ENCODE data around the gene WHRN.

The WHRN gene

GRCh38 chr9:114446672-114447450 is 58.4 kb downstream of the WHRN start:
- H3K4me1 Mint-ChIP-seq (ENCODE audit: low read depth): peaks cover 3% of the 10 kb centered on the region
- H3K36me3 Mint-ChIP-seq (ENCODE audit: low read depth): no peaks in the 10 kb centered on the region
- H3K27me3 Mint-ChIP-seq (ENCODE audit: low read depth): peaks cover 7% of the 10 kb centered on the region
- no peak overlapping the region for H3K27ac Mint-ChIP-seq
- H3K4me3 Mint-ChIP-seq: no peak overlapping the region
- no peaks in the 10 kb centered on the region for H3K9me3 Mint-ChIP-seq

DNA sequence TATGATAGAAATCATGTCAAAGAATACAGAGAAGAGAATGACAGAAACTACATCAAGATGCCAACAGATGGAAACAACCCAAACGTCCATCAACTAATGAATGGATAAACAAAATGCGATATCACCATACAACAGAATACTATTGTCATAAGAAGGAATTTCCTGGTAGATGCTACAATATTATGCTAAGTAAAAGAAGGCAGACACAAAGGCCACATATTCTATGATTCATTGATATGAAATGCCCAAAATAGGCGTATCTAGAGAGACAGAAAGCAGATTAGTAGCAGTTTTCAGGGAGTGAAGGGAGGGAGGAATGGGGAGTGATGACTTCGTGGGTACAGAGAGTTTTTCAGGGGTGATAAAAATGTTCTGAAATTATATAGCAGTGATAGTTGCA is 59.2 kb downstream of the WHRN start:
- no peaks in the 10 kb centered on the region for H3K9me3 Mint-ChIP-seq
- H3K36me3 Mint-ChIP-seq (ENCODE audit: low read depth): no peaks in the 10 kb centered on the region

GRCh38 chr9:114445616-114446015 is 59.7 kb downstream of the WHRN start:
- H3K27me3 Mint-ChIP-seq (ENCODE audit: low read depth): peaks cover 7% of the 10 kb centered on the region
- peaks cover 3% of the 10 kb centered on the region for H3K4me1 Mint-ChIP-seq (ENCODE audit: low read depth)
- no peaks in the 10 kb centered on the region for H3K9me3 Mint-ChIP-seq
- H3K27ac Mint-ChIP-seq: no peak overlapping the region
- H3K36me3 Mint-ChIP-seq (ENCODE audit: low read depth): no peaks in the 10 kb centered on the region
- no peak overlapping the region for H3K4me3 Mint-ChIP-seq

More for the DNA sequence above, 59.2 kb downstream of the WHRN start:
- Mint-ChIP-seq H3K27ac (no peak overlapping the region), H3K27me3 (ENCODE audit: low read depth) (peaks cover 7% of the 10 kb centered on the region), H3K4me1 (ENCODE audit: low read depth) (peaks cover 3% of the 10 kb centered on the region), H3K4me3 (no peak overlapping the region)

- peaks cover 7% of the 10 kb centered on the region for H3K27me3 Mint-ChIP-seq (ENCODE audit: low read depth)
- H3K9me3 Mint-ChIP-seq: no peaks in the 10 kb centered on the region
Observed at GRCh38 chr9:114442022-114442421, 63.3 kb downstream of the WHRN start.

DNA sequence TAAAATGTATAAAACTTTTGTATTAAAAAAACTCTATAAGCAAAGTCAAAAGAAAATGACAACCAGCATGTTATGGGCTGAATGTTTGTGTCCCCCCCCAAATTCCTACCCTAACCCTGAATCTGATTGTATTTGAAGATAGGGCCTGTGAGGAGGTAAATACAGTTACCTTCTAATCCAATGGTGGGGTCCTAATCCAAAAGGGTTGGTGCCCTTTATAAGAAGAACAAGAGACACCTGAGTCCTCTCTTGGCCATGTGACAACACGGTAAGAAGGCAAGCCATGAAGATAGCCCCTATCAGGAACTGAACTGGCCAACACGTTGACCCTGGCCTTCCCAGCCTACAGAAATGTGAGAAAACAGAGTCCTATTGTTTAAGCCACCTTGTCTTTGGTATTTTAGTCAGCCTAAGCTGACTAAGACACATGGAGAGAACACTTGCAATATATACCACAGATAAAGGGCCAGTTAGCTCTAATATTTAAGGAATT is 67.8 kb downstream of the WHRN start:
- H3K27ac Mint-ChIP-seq: no peak overlapping the region
- no peaks in the 10 kb centered on the region for H3K36me3 Mint-ChIP-seq (ENCODE audit: low read depth)
- H3K4me3 Mint-ChIP-seq: no peak overlapping the region
- no peaks in the 10 kb centered on the region for H3K27me3 Mint-ChIP-seq (ENCODE audit: low read depth)
- H3K4me1 Mint-ChIP-seq (ENCODE audit: low read depth): peaks cover 3% of the 10 kb centered on the region
- H3K9me3 Mint-ChIP-seq: no peaks in the 10 kb centered on the region

More at GRCh38 chr9:114442022-114442421, 63.3 kb downstream of the WHRN start:
- H3K4me3 Mint-ChIP-seq: no peak overlapping the region
- H3K4me1 Mint-ChIP-seq (ENCODE audit: low read depth): no peaks in the 10 kb centered on the region
- H3K36me3 Mint-ChIP-seq (ENCODE audit: low read depth): no peaks in the 10 kb centered on the region
- H3K27ac Mint-ChIP-seq: no peak overlapping the region

DNA sequence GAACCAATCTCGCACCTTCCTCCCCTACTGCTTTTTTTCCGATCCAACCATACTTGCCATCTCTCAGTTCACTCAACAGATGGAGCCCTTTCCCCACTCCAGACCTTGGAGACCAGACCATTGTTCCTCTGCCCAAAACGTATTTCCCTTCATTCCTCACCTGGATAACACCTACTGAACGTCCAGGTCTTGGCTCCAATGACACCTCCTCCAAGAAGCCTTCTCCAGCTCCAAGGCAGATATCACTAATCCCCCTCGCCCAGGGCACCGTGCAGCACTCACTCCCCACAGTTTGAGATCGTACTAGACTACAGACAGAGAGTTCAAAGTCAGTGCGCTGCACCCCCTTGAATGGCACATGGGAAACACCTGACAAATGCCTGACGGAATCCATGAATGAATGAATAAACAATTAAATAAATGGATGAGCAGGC is 70.4 kb downstream of the WHRN start:
- Mint-ChIP-seq H3K36me3 (ENCODE audit: low read depth) (no peaks in the 10 kb centered on the region), H3K9me3 (no peaks in the 10 kb centered on the region), H3K4me1 (ENCODE audit: low read depth) (peaks cover 3% of the 10 kb centered on the region), H3K27ac (no peak overlapping the region), H3K4me3 (no peak overlapping the region), H3K27me3 (ENCODE audit: low read depth) (peaks cover 4% of the 10 kb centered on the region)

- Mint-ChIP-seq H3K36me3 (ENCODE audit: low read depth) (no peaks in the 10 kb centered on the region), H3K4me3 (no peak overlapping the region), H3K27me3 (ENCODE audit: low read depth) (peaks cover 4% of the 10 kb centered on the region), H3K9me3 (no peaks in the 10 kb centered on the region), H3K27ac (peak overlapping the region; percentile 21), H3K4me1 (ENCODE audit: low read depth) (peaks cover 3% of the 10 kb centered on the region)
Observed at GRCh38 chr9:114433720-114434255, 71.5 kb downstream of the WHRN start.

GRCh38 chr9:114433086-114433485 is 72.2 kb downstream of the WHRN start:
- H3K27me3 Mint-ChIP-seq (ENCODE audit: low read depth): peaks cover 4% of the 10 kb centered on the region
- H3K36me3 Mint-ChIP-seq (ENCODE audit: low read depth): no peaks in the 10 kb centered on the region
- H3K9me3 Mint-ChIP-seq: no peaks in the 10 kb centered on the region
- H3K4me3 Mint-ChIP-seq: no peak overlapping the region
- H3K4me1 Mint-ChIP-seq (ENCODE audit: low read depth): peaks cover 3% of the 10 kb centered on the region
- H3K27ac Mint-ChIP-seq: no peak overlapping the region

GRCh38 chr9:114432323-114433067 is 72.8 kb downstream of the WHRN start:
- Mint-ChIP-seq H3K27me3 (ENCODE audit: low read depth) (peaks cover 4% of the 10 kb centered on the region), H3K9me3 (no peaks in the 10 kb centered on the region), H3K4me1 (ENCODE audit: low read depth) (peaks cover 3% of the 10 kb centered on the region), H3K4me3 (no peak overlapping the region), H3K36me3 (ENCODE audit: low read depth) (no peaks in the 10 kb centered on the region), H3K27ac (no peak overlapping the region)

DNA sequence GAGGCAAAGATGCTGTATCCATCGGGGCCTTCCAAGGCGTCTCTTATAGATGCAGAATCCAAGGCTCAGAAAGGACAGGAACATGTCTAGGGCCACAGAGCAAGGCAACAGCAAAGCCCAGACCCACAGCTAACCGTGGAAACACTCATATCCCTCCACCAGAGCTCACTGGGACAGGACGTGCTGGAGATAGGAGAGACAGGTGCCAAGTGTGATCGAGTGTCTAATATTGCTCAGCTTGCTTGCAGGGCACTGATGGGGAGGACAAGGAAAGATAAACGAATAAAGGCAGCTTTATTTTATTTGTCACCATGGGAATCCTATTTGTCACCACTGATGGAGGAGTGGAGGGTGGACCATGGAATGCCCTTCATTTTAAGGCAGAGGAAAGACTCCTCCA is 73.5 kb downstream of the WHRN start:
- no peak overlapping the region for H3K27ac Mint-ChIP-seq
- H3K36me3 Mint-ChIP-seq (ENCODE audit: low read depth): no peaks in the 10 kb centered on the region
- peaks cover 3% of the 10 kb centered on the region for H3K4me1 Mint-ChIP-seq (ENCODE audit: low read depth)
- H3K9me3 Mint-ChIP-seq: no peaks in the 10 kb centered on the region
- no peak overlapping the region for H3K4me3 Mint-ChIP-seq
- peaks cover 4% of the 10 kb centered on the region for H3K27me3 Mint-ChIP-seq (ENCODE audit: low read depth)

DNA sequence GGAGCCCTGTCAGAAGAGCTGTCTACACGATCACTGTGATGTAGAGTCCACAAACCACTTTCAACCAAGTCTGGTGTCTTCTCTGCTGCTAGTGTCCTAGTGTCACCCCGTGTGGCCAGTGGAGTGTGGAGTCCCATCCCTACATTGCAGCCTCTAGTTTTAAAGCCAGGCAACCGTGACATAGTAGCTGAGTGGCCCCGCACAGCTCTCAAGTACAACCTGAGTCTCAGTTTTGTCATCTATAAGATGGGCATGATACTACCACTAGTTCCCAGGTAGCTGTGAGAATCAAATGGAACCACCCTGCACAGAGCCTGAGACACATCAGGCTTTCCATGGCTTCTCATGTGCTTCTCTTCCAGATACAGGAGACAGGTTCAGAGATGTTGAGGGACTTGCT is 74.3 kb downstream of the WHRN start:
- H3K27ac Mint-ChIP-seq: no peak overlapping the region
- no peak overlapping the region for H3K4me3 Mint-ChIP-seq
- peaks cover 4% of the 10 kb centered on the region for H3K27me3 Mint-ChIP-seq (ENCODE audit: low read depth)
- H3K4me1 Mint-ChIP-seq (ENCODE audit: low read depth): peaks cover 3% of the 10 kb centered on the region
- H3K9me3 Mint-ChIP-seq: no peaks in the 10 kb centered on the region
- H3K36me3 Mint-ChIP-seq (ENCODE audit: low read depth): no peaks in the 10 kb centered on the region

GRCh38 chr9:114430457-114430856 is 74.8 kb downstream of the WHRN start:
- Mint-ChIP-seq H3K27ac (no peak overlapping the region), H3K36me3 (ENCODE audit: low read depth) (no peaks in the 10 kb centered on the region), H3K9me3 (no peaks in the 10 kb centered on the region), H3K4me3 (no peak overlapping the region), H3K4me1 (ENCODE audit: low read depth) (peaks cover 3% of the 10 kb centered on the region), H3K27me3 (ENCODE audit: low read depth) (peaks cover 7% of the 10 kb centered on the region)

DNA sequence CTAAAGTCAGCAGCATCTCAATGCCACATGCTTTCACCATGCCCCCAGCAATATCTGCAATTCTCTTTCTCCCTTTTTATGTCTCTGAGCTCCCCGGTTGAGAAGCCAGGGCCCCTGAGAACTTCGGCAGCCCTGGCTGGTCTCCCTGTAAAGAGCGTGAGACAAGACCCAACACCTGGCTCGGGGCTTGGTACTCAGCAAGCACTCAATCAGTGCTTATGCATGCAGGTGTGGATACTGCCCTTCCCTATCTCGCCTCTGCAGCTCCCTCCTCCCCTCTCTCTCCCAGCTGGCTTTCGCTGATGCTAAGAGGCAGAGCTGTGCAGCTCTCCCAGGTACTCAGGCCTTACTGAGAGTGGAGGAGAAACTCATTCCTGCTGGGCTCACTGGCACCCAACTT is 75.8 kb downstream of the WHRN start:
- no peaks in the 10 kb centered on the region for H3K36me3 Mint-ChIP-seq (ENCODE audit: low read depth)

GRCh38 chr9:114428466-114428865 is 76.8 kb downstream of the WHRN start:
- Mint-ChIP-seq H3K9me3 (no peaks in the 10 kb centered on the region), H3K4me3 (no peak overlapping the region), H3K27me3 (ENCODE audit: low read depth) (peaks cover 7% of the 10 kb centered on the region), H3K4me1 (ENCODE audit: low read depth) (no peaks in the 10 kb centered on the region), H3K36me3 (ENCODE audit: low read depth) (no peaks in the 10 kb centered on the region), H3K27ac (no peak overlapping the region)

More for the DNA sequence above, 75.8 kb downstream of the WHRN start:
- peaks cover 7% of the 10 kb centered on the region for H3K27me3 Mint-ChIP-seq (ENCODE audit: low read depth)
- H3K27ac Mint-ChIP-seq: no peak overlapping the region
- peaks cover 3% of the 10 kb centered on the region for H3K4me1 Mint-ChIP-seq (ENCODE audit: low read depth)
- H3K9me3 Mint-ChIP-seq: no peaks in the 10 kb centered on the region
- no peak overlapping the region for H3K4me3 Mint-ChIP-seq

- Mint-ChIP-seq H3K36me3 (ENCODE audit: low read depth) (no peaks in the 10 kb centered on the region), H3K9me3 (no peaks in the 10 kb centered on the region), H3K4me1 (ENCODE audit: low read depth) (no peaks in the 10 kb centered on the region), H3K27ac (no peak overlapping the region), H3K4me3 (no peak overlapping the region), H3K27me3 (ENCODE audit: low read depth) (peaks cover 7% of the 10 kb centered on the region)
Observed at GRCh38 chr9:114427644-114428043, 77.6 kb downstream of the WHRN start.

Measured in T-helper 1 cell treated with Interleukin-12 subunit alpha and Interleukin-12 subunit beta and Interleukin-4 antibody, amounts not matched to agents 30 μg/mL and 1 μg/mL, for 36 hours (primary cell).